Suprapubic skin (tissue), 4 donors: Measurements from ENCODE around the gene SLC16A11. TPM values are rescaled to one million over a fixed set of nuclear protein-coding genes. Genes with fewer than 3 reads are reported as not detected.

Source experiments
- DNase-seq, 2 donors: peaks; one replicate each; pipeline ENCODE4 v3.0.0-alpha.2; 2019; ENCODE audit warnings: low spot score in 2 of 2
- H3K27ac ChIP-seq: fragments of 200-600 bp; sonication (generic); one replicate; pipeline ENCODE4 v1.5.1; 2019
- H3K27me3 ChIP-seq: fragments of 200-600 bp; sonication (generic); one replicate; pipeline ENCODE4 v1.5.1; 2019
- H3K36me3 ChIP-seq: fragments of 200-600 bp; sonication (generic); one replicate; pipeline ENCODE4 v1.5.1; 2019
- H3K4me1 ChIP-seq: fragments of 200-600 bp; sonication (generic); one replicate; pipeline ENCODE4 v1.5.1; 2019
- H3K4me3 ChIP-seq: fragments of 200-600 bp; sonication (generic); one replicate; pipeline ENCODE4 v1.5.1; 2019; ENCODE audit warnings: mild to moderate bottlenecking
- H3K9me3 ChIP-seq: fragments of 200-600 bp; sonication (generic); one replicate; pipeline ENCODE4 v1.5.1; 2019
- CTCF ChIP-seq, 2 donors: fragments of 200-600 bp in 1 of 2; fragments of 450-650 bp in 1 of 2; sonication (generic) in 1 of 2; IDR thresholded peaks; one replicate each; pipeline ENCODE4 v1.5.1; 2016 to 2019; ENCODE audit warnings: antibody characterized with exemption in 2 of 2, mild to moderate bottlenecking in 1 of 2, moderate library complexity in 1 of 2
- EP300 ChIP-seq: sonication (generic); formaldehyde crosslinking; IDR thresholded peaks from one replicate; pipeline ENCODE4 v1.6.1; 2017; ENCODE audit warnings: antibody characterized with exemption
- POLR2A ChIP-seq, 2 donors: fragments of 450-650 bp; IDR thresholded peaks; one replicate each; pipeline ENCODE4 v1.6.1; 2017; ENCODE audit warnings: antibody characterized with exemption in 2 of 2, mild to moderate bottlenecking in 2 of 2, moderate library complexity in 2 of 2
- POLR2AphosphoS5 ChIP-seq, 3 donors: sonication (generic); formaldehyde crosslinking; IDR thresholded peaks; one replicate each; pipeline ENCODE4 v1.6.1; 2017; ENCODE audit warnings: antibody characterized with exemption in 3 of 3
- WGBS: methylation state at CpG from one replicate; pipeline ENCODE4 v1.1.5; 2018; 5-methylcytosine and 5-hydroxymethylcytosine counted together
- total RNA-seq, 4 donors: library from RNA; depleted of rRNA; stranded (reverse); fragments of >200 nt; gene quantifications; one replicate each; pipeline ENCODE4 v1.1.0, GENCODE V29; 2016

The SLC16A11 gene
- total RNA-seq, 4 donors from 2014 or later = 0.26 to 10.8 (median 5.5) TPM

GRCh38 chr17:7001318-7001961 is 42.5 kb downstream of the SLC16A11 start:
- Histone ChIP-seq H3K36me3 (peaks cover 45% of the 10 kb centered on the region), H3K4me1 (peaks cover 6% of the 10 kb centered on the region), H3K27me3 (no peaks in the 10 kb centered on the region), H3K27ac (no peak overlapping the region), H3K9me3 (no peaks in the 10 kb centered on the region), H3K4me3 (no peak overlapping the region)
- DNase-seq = peak in 1 of 2 donors; percentile 58
- WGBS = 72% methylated on average over 10 of the region's 10 CpGs
- TF ChIP-seq CTCF (IDR thresholded peaks at IDR 0.05) = peak; percentile 15 to 52
- TF ChIP-seq POLR2AphosphoS5 (IDR thresholded peaks at IDR 0.05) = no peak

- peaks cover 16% of the 10 kb centered on the region for H3K4me1 ChIP-seq
- DNase-seq = peak in 1 of 2 donors; percentile 40
Observed at GRCh38 chr17:6998855-6999508, 44.9 kb downstream of the SLC16A11 start.

DNA sequence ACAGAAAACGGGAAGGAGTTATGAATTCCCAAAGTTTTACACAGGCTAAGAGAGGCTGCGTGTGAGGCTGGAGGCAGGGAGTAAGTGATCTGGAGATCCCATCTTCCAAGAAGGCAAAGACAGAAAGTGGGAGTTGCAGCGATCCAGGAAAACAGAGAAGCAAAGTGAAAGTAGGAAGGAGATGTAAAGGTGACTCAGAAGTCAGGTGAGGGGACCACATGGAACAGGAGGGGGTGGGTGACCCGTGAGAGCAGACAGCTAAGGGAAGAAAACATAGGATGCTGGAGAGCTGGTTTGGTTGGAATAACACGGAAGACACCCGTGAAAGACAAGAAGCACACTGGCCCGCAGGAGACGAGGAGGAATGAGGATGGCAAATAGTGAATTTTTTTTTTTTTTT is 46.7 kb downstream of the SLC16A11 start:
- whole genome bisulfite sequencing = 85% methylated on average over 8 of the region's 8 CpGs
- TF ChIP-seq CTCF (IDR thresholded peaks at IDR 0.05) = no peak
- no peak for TF ChIP-seq POLR2AphosphoS5 (IDR thresholded peaks at IDR 0.05)
- TF ChIP-seq POLR2A (IDR thresholded peaks at IDR 0.05) = no peak
- TF ChIP-seq EP300 = no peak
- Histone ChIP-seq H3K4me1 (peaks cover 16% of the 10 kb centered on the region), H3K36me3 (peaks cover 36% of the 10 kb centered on the region), H3K9me3 (no peaks in the 10 kb centered on the region), H3K27me3 (no peaks in the 10 kb centered on the region), H3K4me3 (no peak overlapping the region), H3K27ac (no peak overlapping the region)
- DNase-seq = no peak

More at GRCh38 chr17:6998855-6999508, 44.9 kb downstream of the SLC16A11 start:
- 76% methylated on average over 11 of the region's 11 CpGs for WGBS
- H3K4me3 ChIP-seq = no peak overlapping the region
- H3K36me3 ChIP-seq = peaks cover 42% of the 10 kb centered on the region
- no peaks in the 10 kb centered on the region for H3K27me3 ChIP-seq
- TF ChIP-seq CTCF (IDR thresholded peaks at IDR 0.05) (no peak), EP300 (no peak), POLR2A (IDR thresholded peaks at IDR 0.05) (no peak), POLR2AphosphoS5 (IDR thresholded peaks at IDR 0.05) (no peak)
- no peaks in the 10 kb centered on the region for H3K9me3 ChIP-seq
- H3K27ac ChIP-seq = no peak overlapping the region

DNA sequence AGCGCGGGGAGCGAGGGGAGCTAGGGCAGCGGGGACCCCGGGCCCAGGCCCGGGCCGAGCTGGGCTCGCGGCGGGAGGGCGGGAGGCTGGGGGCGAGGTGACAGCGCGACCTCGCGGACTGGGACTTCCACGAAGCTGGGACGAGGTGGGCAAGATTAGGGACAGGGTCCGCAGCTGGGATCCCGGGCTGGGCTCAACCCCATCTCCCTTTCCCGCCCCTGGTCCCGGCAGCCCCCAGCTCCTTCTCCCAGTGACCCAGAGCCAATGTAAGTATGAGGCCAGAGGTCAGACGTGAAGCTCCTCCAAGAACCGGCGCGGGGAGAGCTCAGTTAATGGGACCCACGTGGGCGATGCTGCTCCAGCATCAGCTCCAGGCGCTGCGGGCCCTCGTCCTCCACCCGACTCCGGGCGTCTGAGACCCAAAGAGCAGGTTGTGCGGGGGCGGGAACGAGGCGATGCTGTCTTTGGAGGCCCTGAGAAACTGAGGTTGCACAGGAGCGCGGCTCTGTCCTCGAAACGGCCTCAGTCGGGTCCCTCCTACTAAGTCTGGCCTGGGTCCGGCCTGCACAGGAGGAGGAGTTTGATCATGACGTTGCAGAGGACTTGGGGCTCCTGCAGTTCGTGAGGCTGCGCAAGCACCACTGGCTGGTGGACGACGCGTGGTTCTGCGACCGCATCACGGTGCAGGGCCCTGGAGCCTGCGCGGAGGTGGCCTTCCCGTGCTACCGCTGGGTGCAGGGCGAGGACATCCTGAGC is 47.5 kb downstream of the SLC16A11 start:
- Histone ChIP-seq H3K9me3 (no peaks in the 10 kb centered on the region), H3K27me3 (no peaks in the 10 kb centered on the region), H3K4me1 (peaks cover 16% of the 10 kb centered on the region), H3K27ac (peak overlapping the region; percentile 15), H3K36me3 (peaks cover 28% of the 10 kb centered on the region), H3K4me3 (peak overlapping the region; percentile 52)
- no peak for TF ChIP-seq POLR2A (IDR thresholded peaks at IDR 0.05)
- TF ChIP-seq CTCF (IDR thresholded peaks at IDR 0.05) = no peak
- no peak for TF ChIP-seq EP300
- no peak for TF ChIP-seq POLR2AphosphoS5 (IDR thresholded peaks at IDR 0.05)
- no peak for DNase-seq
- 54% methylated on average over 39 of the region's 58 CpGs for WGBS
